NT2/D1 (cell line): ENCODE data around the gene CFAP97D1.

Experiments used
- DNase-seq: peaks from one replicate; pipeline ENCODE4 v3.0.0-alpha.2; 2011; ENCODE audit warnings: low read depth, low spot score
- H3K27me3 ChIP-seq: 2 replicates; pipeline ENCODE4 v1.6.0; 2011; ENCODE audit warnings: mild to moderate bottlenecking; ENCODE audit not compliant: insufficient read length, insufficient read depth
- H3K36me3 ChIP-seq: 2 replicates; pipeline ENCODE4 v1.6.1; 2011; ENCODE audit warnings: mild to moderate bottlenecking, low read length, mixed read lengths; ENCODE audit not compliant: insufficient read depth, insufficient read length
- H3K4me1 ChIP-seq: 2 replicates; pipeline ENCODE4 v1.5.1; 2011; ENCODE audit not compliant: insufficient read depth, insufficient read length
- H3K4me3 ChIP-seq: 2 replicates; pipeline ENCODE4 v1.5.1; 2011; ENCODE audit warnings: low read depth; ENCODE audit not compliant: insufficient read length
- H3K9ac ChIP-seq: 2 replicates; pipeline ENCODE4 v1.6.0; 2011; ENCODE audit warnings: low read depth; ENCODE audit not compliant: insufficient read length
- H3K9me3 ChIP-seq: 2 replicates; pipeline ENCODE4 v1.5.1; 2011; ENCODE audit warnings: mild to moderate bottlenecking, low read length; ENCODE audit not compliant: insufficient read depth
- SUZ12 ChIP-seq: IDR thresholded peaks from 2 replicates; pipeline ENCODE4 v1.6.1; 2011; ENCODE audit not compliant: insufficient read length, insufficient read depth; ENCODE audit errors: extremely low read depth
- YY1 ChIP-seq: IDR thresholded peaks from 2 replicates; pipeline ENCODE4 v1.6.1; 2011; ENCODE audit not compliant: insufficient read length, insufficient read depth
- ZNF274 ChIP-seq: IDR thresholded peaks from 2 replicates; pipeline ENCODE4 v1.6.1; 2011; ENCODE audit warnings: mild to moderate bottlenecking, low read depth, low read length

Gene CFAP97D1

GRCh38 chr17:43829738-43830137 lies 49.5 kb downstream of the CFAP97D1 start:
- no peak for DNase-seq
- Histone ChIP-seq H3K4me3 (no peak overlapping the region), H3K9me3 (peaks cover 9% of the 10 kb centered on the region), H3K36me3 (peaks cover 64% of the 10 kb centered on the region), H3K27me3 (peaks cover 16% of the 10 kb centered on the region), H3K9ac (no peak overlapping the region), H3K4me1 (peaks cover 11% of the 10 kb centered on the region)
- no peak for TF ChIP-seq SUZ12
- no peak for TF ChIP-seq YY1
- TF ChIP-seq ZNF274: no peak

- Histone ChIP-seq H3K9ac (no peak overlapping the region), H3K4me3 (no peak overlapping the region), H3K36me3 (peaks cover 55% of the 10 kb centered on the region), H3K4me1 (peaks cover 11% of the 10 kb centered on the region), H3K27me3 (peaks cover 16% of the 10 kb centered on the region), H3K9me3 (peaks cover 11% of the 10 kb centered on the region)
- no peak for DNase-seq
- TF ChIP-seq ZNF274: no peak
These were observed 50.4 kb downstream of the CFAP97D1 start for GRCh38 chr17:43830510-43831140.

DNA sequence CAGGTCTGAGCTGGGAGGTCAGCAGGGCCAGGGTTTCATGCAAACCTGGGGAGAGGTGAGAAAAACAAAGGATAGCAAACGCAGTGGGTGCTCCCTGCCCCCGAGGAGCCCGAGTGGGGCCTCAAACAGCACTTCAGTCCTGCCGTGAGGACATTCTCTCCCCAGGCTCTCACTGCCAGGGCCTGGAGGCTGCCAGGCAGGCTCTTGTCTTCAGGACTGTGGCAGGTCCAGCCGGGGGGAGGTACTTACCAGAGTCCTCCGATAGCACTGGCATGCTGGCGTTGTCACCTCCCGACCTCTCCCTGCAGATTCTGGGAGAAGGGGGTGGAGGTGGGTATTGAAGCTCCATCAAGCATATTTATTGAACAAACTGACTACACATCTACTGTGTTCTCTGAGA lies 51.4 kb downstream of the CFAP97D1 start:
- H3K36me3 ChIP-seq: peaks cover 46% of the 10 kb centered on the region
- peaks cover 11% of the 10 kb centered on the region for H3K4me1 ChIP-seq
- H3K9me3 ChIP-seq: peaks cover 11% of the 10 kb centered on the region
- H3K27me3 ChIP-seq: peaks cover 16% of the 10 kb centered on the region
- H3K9ac ChIP-seq: peak overlapping the region; percentile 65
- peak overlapping the region; percentile 70 for H3K4me3 ChIP-seq
- no peak for DNase-seq
- TF ChIP-seq ZNF274 (no peak), YY1 (no peak), SUZ12 (no peak)

DNA sequence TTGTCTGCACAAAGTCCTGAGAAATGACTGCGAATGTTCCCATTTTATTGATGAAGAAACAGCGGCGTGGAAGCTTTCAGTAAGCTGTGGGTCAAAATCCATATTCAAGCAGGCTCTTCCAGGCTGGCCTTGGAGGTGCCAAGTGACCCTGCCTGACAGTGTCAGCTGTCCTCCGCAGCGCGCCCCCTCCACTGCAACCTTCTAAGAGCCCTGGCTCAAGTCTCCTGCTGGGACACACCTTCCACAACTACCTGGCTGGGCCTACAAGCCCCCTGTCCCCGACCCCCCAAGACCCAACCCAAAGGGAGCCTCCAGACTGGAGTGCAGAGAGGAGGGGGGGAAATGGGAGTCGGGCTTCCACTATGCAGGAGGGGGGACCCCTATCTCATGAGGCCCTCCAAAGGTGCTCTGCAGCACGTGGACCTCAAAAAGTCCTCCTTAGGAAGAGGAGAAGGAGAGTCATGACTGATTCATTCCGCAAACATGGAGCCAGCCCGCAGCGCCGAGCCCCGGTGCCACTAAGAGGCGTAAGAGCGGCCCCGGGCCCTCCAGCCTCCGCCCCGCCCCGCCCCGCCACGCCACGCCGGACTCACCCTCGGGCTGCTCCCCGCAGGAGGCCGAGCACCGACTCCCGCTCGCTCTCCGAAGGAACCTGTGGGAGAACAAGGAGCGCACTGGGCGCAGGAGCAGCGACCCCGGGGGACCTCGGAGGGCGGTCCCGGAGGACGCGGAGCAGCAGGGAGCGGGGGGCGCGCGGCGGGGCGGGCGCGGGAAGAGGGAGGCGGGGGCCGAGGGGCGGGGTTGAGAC lies 52.1 kb downstream of the CFAP97D1 start:
- Histone ChIP-seq H3K27me3 (peaks cover 16% of the 10 kb centered on the region), H3K9ac (peak overlapping the region; percentile 81), H3K4me1 (peaks cover 11% of the 10 kb centered on the region), H3K4me3 (peak overlapping the region; percentile 70), H3K9me3 (peaks cover 11% of the 10 kb centered on the region), H3K36me3 (peaks cover 45% of the 10 kb centered on the region)
- TF ChIP-seq SUZ12 (no peak), ZNF274 (no peak), YY1 (no peak)
- DNase-seq: no peak

- Histone ChIP-seq H3K9ac (peak within 1 kb of the TSS; percentile 81), H3K36me3 (peaks cover 37% of the 10 kb centered on the region), H3K4me3 (peak within 1 kb of the TSS; percentile 70), H3K27me3 (peaks cover 16% of the 10 kb centered on the region), H3K4me1 (peaks cover 11% of the 10 kb centered on the region), H3K9me3 (peaks cover 11% of the 10 kb centered on the region)
- no peak for DNase-seq
- TF ChIP-seq SUZ12 (no peak), YY1 (no peak), ZNF274 (no peak)
These were observed 53.0 kb downstream of the CFAP97D1 start, which contains the start of gene MPP3 for GRCh38 chr17:43832976-43833829. Gene MPP3, minus strand, starts transcription at chr17:43833146. Its CDS starts 1,240 bp downstream, at chr17:43831906.

DNA sequence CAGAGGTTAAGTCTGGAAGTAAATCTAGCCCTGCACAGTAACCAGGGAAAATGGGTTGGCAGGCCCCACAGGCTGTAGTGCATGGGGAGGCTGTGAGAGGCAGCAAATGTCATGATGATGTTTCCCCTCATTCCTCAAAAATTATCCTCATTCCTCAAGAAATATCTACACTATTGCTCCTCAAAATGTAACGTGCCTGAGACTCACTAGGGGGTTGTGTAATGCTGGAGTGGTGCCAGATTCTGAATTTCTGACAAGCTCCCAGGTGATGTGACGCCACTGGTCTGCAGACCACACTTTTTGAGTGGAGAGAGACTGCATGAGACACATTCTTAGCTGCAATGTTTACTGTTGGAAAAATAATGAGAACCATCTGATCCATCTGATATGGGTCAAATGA lies 53.9 kb downstream of the CFAP97D1 start:
- Histone ChIP-seq H3K4me3 (no peak overlapping the region), H3K36me3 (peaks cover 28% of the 10 kb centered on the region), H3K4me1 (peaks cover 11% of the 10 kb centered on the region), H3K27me3 (peaks cover 16% of the 10 kb centered on the region), H3K9me3 (peaks cover 11% of the 10 kb centered on the region), H3K9ac (no peak overlapping the region)
- TF ChIP-seq YY1: no peak
- no peak for TF ChIP-seq SUZ12
- TF ChIP-seq ZNF274: no peak
- no peak for DNase-seq
